Upper lobe of left lung (tissue), 6 donors: ENCODE data around the gene MLX. TPM values are rescaled to one million over a fixed set of nuclear protein-coding genes. Genes with fewer than 3 reads are reported as not detected.

ENCODE experiments used
- ATAC-seq, 2 donors: fragments of 200-7000 bp; cut with Tn5 transposase; one replicate each; pipeline ENCODE4 v1.9.1; 2022; ENCODE audit warnings: mild to moderate bottlenecking in 2 of 2, moderate library complexity in 2 of 2; ENCODE audit not compliant: low FRiP score in 2 of 2
- DNase-seq, 2 donors: peaks; one replicate each; pipeline ENCODE4 v3.0.0-alpha.2; 2019 to 2020
- H3K27ac ChIP-seq, 4 donors: fragments of 200-600 bp; sonication (generic); one replicate each; pipeline ENCODE4 v1.5.1; 2016 to 2019
- H3K27me3 ChIP-seq, 4 donors: fragments of 200-600 bp; sonication (generic); one replicate each; pipeline ENCODE4 v1.5.1; 2017 to 2019
- H3K36me3 ChIP-seq, 4 donors: fragments of 200-600 bp; sonication (generic); one replicate each; pipeline ENCODE4 v1.5.1; 2016 to 2019
- H3K4me1 ChIP-seq, 4 donors: fragments of 200-600 bp; sonication (generic); one replicate each; pipeline ENCODE4 v1.5.1; 2018 to 2019
- H3K4me3 ChIP-seq, 4 donors: fragments of 200-600 bp; sonication (generic); one replicate each; pipeline ENCODE4 v1.5.1; 2017 to 2019; ENCODE audit warnings: mild to moderate bottlenecking in 2 of 4, moderate library complexity in 1 of 4
- H3K9me3 ChIP-seq, 4 donors: fragments of 200-600 bp; sonication (generic); one replicate each; pipeline ENCODE4 v1.5.1; 2018 to 2019
- CTCF ChIP-seq, 6 experiments: fragments of 450-650 bp in 4 of 6; fragments of 200-600 bp in 2 of 6; sonication (generic) in 2 of 6; IDR thresholded peaks; one replicate each; pipeline ENCODE4 v1.5.1; 2016 to 2019; ENCODE audit warnings: antibody characterized with exemption in 6 of 6
- EP300 ChIP-seq, 4 donors: sonication (generic); formaldehyde crosslinking; IDR thresholded peaks; one replicate each; pipeline ENCODE4 v1.5.1; 2017; ENCODE audit warnings: antibody characterized with exemption in 4 of 4, control low read depth in 2 of 4
- POLR2A ChIP-seq, 4 donors: fragments of 450-650 bp; IDR thresholded peaks; one replicate each; pipeline ENCODE4 v1.5.1; 2016 to 2017; ENCODE audit warnings: antibody characterized with exemption in 4 of 4, mild to moderate bottlenecking in 2 of 4
- POLR2AphosphoS5 ChIP-seq, 2 donors: sonication (generic); formaldehyde crosslinking; IDR thresholded peaks; one replicate each; pipeline ENCODE4 v1.5.1; 2017; ENCODE audit warnings: antibody characterized with exemption in 2 of 2
- WGBS, 2 donors: methylation state at CpG; one replicate each; pipeline ENCODE4 v1.1.5; 2017 to 2018; 5-methylcytosine and 5-hydroxymethylcytosine counted together
- total RNA-seq, 6 donors: library from RNA; depleted of rRNA in 4 of 6; stranded (reverse); fragments of >200 nt in 4 of 6; gene quantifications; one replicate each; pipeline versions ENCODE4 v1.1.0 to v1.2.1, GENCODE V29; 2016 to 2021
- donor health status: DM: no; HTN: no; CAD: no; lungs with moderate emphysema.
- donor health status: DM: no; HTN: yes; CAD: no; lungs with severe emphysema.

The MLX gene
- total RNA-seq, 6 donors from 2014 or later: 61.8 to 104 (median 83.5) TPM

GRCh38 chr17:42581744-42582270, 14.9 kb downstream of the MLX start:
- Histone ChIP-seq H3K27ac (no peak overlapping the region), H3K4me1 (peaks cover 23 to 32% (median 28%) of the 10 kb centered on the region in 4 donors), H3K27me3 (no peaks in the 10 kb centered on the region), H3K36me3 (peaks cover 35 to 75% (median 57%) of the 10 kb centered on the region in 4 donors), H3K9me3 (no peaks in the 10 kb centered on the region), H3K4me3 (no peak overlapping the region)
- TF ChIP-seq EP300 (IDR thresholded peaks at IDR 0.05) (no peak), POLR2AphosphoS5 (IDR thresholded peaks at IDR 0.05) (no peak), CTCF (IDR thresholded peaks at IDR 0.05) (no peak), POLR2A (IDR thresholded peaks at IDR 0.05) (no peak)
- DNase-seq (no peak), ATAC-seq (no peak)
- 91% methylated on average over 10 of the region's 10 CpGs; no CpG with 5 or more reads in 1 of the 2 donors for WGBS, 2 donors

- no peak for DNase-seq
Measured at GRCh38 chr17:42584880-42585279, 18.0 kb downstream of the MLX start.

GRCh38 chr17:42585353-42585752, 18.5 kb downstream of the MLX start:
- ATAC-seq (peak; percentile 52 to 53), DNase-seq (peak in 1 of 2 donors; percentile 36)
- Histone ChIP-seq H3K4me1 (peaks cover 11 to 16% (median 13%) of the 10 kb centered on the region in 4 donors), H3K27me3 (no peaks in the 10 kb centered on the region), H3K27ac (peak overlapping the region in 3 of 4 donors; percentile 38 to 52 (median 39)), H3K36me3 (peaks cover 47 to 96% (median 84%) of the 10 kb centered on the region in 4 donors), H3K9me3 (no peaks in the 10 kb centered on the region), H3K4me3 (no peak overlapping the region)
- WGBS, 2 donors: 7 to 13% methylated on average over 1 of the region's 1 CpG
- TF ChIP-seq EP300 (IDR thresholded peaks at IDR 0.05) (no peak), POLR2A (IDR thresholded peaks at IDR 0.05) (peak in 1 of 4 donors; percentile 15)

More at GRCh38 chr17:42584880-42585279, 18.0 kb downstream of the MLX start:
- H3K27me3 ChIP-seq: no peaks in the 10 kb centered on the region
- peaks cover 11 to 16% (median 13%) of the 10 kb centered on the region in 4 donors for H3K4me1 ChIP-seq
- TF ChIP-seq CTCF (IDR thresholded peaks at IDR 0.05) (no peak), POLR2AphosphoS5 (IDR thresholded peaks at IDR 0.05) (no peak), EP300 (IDR thresholded peaks at IDR 0.05) (no peak), POLR2A (IDR thresholded peaks at IDR 0.05) (no peak)
- ATAC-seq: peak in 1 of 2 donors; percentile 65
- 85 to 87% methylated on average over 9 of the region's 9 CpGs for WGBS, 2 donors
- peaks cover 47 to 96% (median 83%) of the 10 kb centered on the region in 4 donors for H3K36me3 ChIP-seq
- H3K27ac ChIP-seq: peak overlapping the region in 3 of 4 donors; percentile 38 to 52 (median 39)
- no peak overlapping the region for H3K4me3 ChIP-seq
- H3K9me3 ChIP-seq: no peaks in the 10 kb centered on the region

DNA sequence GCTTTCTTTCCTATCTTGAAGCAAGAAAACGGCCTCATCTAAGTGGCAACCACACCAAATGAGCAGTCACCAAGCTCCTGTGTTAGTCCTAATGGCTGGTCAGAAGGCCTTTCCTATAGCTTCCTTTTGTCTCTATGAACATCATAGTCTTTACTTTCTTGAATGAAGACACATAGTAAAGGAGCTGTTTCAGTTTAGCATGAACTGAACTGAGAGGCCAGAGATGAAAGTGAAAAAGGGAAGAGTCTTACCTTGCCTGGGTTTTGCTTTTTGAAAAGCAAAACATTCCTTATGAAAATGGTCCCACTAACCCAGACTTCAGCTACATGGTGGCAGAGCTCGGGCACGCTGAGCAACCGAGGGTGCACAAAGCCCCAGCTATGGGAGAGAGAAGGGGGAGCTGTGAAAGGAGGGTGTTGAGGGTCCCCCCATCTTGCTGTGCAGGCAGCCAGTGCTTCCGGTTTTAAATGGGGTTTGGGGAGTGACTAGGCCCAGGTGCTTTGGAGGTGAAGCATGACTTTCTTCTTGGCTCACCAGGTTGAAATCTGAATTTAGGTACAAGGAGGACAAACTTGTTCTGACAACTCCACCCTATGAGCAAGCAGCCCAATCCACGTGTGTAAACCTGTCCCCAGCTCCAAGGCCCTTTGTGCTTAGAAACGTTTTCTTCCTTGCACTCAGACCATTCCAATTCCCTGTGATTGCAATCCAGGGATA, 19.8 kb downstream of the MLX start:
- WGBS, 2 donors: 80% methylated on average over 7 of the region's 7 CpGs
- H3K27ac ChIP-seq: no peak overlapping the region
- TF ChIP-seq POLR2A (IDR thresholded peaks at IDR 0.05) (no peak), EP300 (IDR thresholded peaks at IDR 0.05) (no peak), POLR2AphosphoS5 (IDR thresholded peaks at IDR 0.05) (no peak), CTCF (IDR thresholded peaks at IDR 0.05) (no peak)

DNA sequence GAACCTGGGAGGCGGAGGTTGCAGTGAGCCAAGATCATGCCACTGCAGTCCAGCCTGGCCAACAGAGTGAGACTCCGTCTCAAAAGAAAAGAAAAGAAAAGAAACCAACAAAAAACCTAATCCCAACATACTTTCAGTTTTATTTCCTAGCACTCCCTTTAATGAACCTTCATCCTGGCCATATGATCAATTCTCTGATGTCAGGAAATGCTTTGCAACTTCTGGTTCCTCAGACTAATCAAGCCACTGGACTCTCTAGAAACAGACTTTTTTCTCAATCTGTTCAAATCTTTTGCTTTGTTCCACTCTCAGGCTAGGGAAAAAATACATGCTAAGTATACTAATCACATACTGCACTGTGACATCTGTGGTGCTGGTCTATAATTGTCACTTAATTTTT, 24.0 kb downstream of the MLX start:
- no peaks in the 10 kb centered on the region for H3K27me3 ChIP-seq
- TF ChIP-seq POLR2AphosphoS5 (IDR thresholded peaks at IDR 0.05) (no peak), POLR2A (IDR thresholded peaks at IDR 0.05) (no peak), EP300 (IDR thresholded peaks at IDR 0.05) (no peak), CTCF (IDR thresholded peaks at IDR 0.05) (no peak)
- ATAC-seq: no peak
- H3K4me3 ChIP-seq: no peak overlapping the region
- H3K36me3 ChIP-seq: peaks cover 21 to 84% (median 51%) of the 10 kb centered on the region in 4 donors
- whole genome bisulfite sequencing, 2 donors: 91 to 97% methylated on average over 2 of the region's 2 CpGs
- DNase-seq: no peak
- no peak overlapping the region for H3K27ac ChIP-seq
- H3K9me3 ChIP-seq: no peaks in the 10 kb centered on the region
- peaks cover under 1 to 5% (median 3%) of the 10 kb centered on the region in 4 donors for H3K4me1 ChIP-seq

More for the DNA sequence above, 19.8 kb downstream of the MLX start:
- ATAC-seq (no peak), DNase-seq (no peak)
- Histone ChIP-seq H3K27me3 (no peaks in the 10 kb centered on the region), H3K4me3 (no peak overlapping the region), H3K4me1 (peaks cover 11 to 16% (median 13%) of the 10 kb centered on the region in 4 donors), H3K36me3 (peaks cover 45 to 97% (median 81%) of the 10 kb centered on the region in 4 donors), H3K9me3 (no peaks in the 10 kb centered on the region)
